ENCODE data around the gene DBNDD2.

DBNDD2 gene

DNA sequence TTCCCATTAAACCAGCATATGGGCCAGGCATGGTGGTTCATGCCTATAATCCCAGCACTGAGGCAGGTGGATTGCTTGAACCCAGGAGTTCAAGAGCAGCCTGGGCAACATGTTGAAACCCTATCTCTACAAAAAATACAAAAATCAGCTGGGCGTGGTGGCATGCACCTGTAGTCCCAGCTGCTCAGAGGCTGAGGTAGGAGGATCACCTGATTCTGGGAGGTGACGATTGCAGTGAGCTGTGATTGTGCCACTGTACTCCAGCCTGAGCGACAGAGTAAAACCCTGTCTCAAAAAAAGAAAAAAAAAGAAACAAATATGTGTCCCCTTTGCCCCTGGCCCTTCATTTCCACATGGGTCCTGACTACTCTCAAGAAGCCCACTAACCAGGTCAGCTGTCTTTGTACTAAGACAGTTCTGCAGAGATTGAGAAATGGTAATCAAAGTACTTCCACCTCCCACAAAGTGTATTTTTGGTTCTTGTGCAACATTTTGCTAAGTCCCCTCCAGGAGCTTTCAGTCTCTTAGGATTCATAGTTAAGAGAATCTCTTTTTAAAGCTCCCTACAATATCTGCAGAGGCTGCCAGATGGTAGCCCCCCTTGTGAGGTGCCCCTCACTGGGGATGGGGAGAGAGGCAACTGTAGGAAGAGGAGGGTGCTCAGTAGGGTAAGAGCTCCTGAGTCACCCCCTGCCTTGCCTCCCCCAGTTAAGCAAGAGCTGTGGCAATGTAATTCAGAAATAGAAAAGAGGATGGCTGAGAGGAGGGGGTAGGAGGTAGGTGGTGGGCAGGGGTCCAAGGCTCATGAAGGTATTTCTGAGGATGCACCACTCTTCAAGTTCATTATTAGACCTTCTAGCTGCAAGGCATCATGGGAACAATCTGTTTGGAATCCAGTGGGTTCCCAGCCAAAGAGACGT, 44.9 kb downstream of the DBNDD2 start:
- H3K4me3 ChIP-seq (ENCODE audit: control insufficient read depth, low read depth, low read length), result no peak overlapping the region
- DNase-seq (ENCODE audit: low read depth), result no peak
- TF ChIP-seq, protein P1, sequence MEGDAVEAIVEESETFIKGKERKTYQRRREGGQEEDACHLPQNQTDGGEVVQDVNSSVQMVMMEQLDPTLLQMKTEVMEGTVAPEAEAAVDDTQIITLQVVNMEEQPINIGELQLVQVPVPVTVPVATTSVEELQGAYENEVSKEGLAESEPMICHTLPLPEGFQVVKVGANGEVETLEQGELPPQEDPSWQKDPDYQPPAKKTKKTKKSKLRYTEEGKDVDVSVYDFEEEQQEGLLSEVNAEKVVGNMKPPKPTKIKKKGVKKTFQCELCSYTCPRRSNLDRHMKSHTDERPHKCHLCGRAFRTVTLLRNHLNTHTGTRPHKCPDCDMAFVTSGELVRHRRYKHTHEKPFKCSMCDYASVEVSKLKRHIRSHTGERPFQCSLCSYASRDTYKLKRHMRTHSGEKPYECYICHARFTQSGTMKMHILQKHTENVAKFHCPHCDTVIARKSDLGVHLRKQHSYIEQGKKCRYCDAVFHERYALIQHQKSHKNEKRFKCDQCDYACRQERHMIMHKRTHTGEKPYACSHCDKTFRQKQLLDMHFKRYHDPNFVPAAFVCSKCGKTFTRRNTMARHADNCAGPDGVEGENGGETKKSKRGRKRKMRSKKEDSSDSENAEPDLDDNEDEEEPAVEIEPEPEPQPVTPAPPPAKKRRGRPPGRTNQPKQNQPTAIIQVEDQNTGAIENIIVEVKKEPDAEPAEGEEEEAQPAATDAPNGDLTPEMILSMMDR (IDR thresholded peaks at IDR 0.05; ENCODE audit: control insufficient read depth, insufficient read depth, low read depth, low read length, missing control alignments), result no peak

DNA sequence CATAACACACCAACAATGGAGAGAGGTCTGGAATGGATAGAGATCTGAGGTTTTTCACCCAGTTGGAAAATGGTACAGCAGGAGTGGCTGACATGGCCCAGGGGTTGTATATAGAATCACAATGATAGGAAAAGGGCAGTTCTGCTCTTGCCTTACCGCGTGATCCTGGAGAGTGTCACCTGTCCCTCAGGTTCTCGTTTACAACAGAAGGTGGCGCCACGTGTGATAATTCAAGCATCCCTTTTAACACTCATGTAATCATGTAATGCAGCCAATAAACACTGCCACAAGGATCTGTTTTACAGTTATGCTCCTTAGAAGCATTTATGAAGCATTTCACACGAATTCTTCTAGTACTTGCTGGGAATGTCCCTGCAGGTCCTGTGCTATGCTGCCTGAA, 48.5 kb downstream of the DBNDD2 start:
- TF ChIP-seq, protein P1 (IDR thresholded peaks at IDR 0.05; ENCODE audit: control insufficient read depth, insufficient read depth, low read depth, low read length, missing control alignments), result peak; percentile 2
- no peak overlapping the region for H3K4me3 ChIP-seq (ENCODE audit: control insufficient read depth, low read depth, low read length)
- no peak for DNase-seq (ENCODE audit: low read depth)

DNA sequence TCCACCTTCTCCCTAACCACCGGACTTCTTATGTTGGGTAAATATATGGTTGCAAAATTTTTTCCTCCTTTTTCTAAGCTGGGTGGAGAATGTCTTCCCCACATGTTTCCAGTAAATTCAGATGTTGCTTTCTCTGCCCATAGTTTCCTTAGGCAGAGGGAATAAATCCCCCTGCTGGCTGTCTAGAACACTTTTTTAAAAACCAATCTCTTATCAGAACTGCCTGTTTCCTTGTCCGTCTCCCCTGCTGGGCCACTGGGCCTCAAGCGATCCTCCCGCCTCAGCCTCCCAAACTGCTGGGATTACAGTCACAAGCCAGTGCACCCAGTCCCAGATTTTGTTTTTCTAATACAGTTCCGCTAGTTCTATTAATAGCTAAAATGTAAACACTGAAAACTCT, 51.5 kb downstream of the DBNDD2 start:
- no peak overlapping the region for H3K4me3 ChIP-seq (ENCODE audit: control insufficient read depth, low read depth, low read length)
- TF ChIP-seq, protein P1 (IDR thresholded peaks at IDR 0.05; ENCODE audit: control insufficient read depth, insufficient read depth, low read depth, low read length, missing control alignments), result peak; percentile 23
- DNase-seq (ENCODE audit: low read depth), result no peak
